ENCODE results near the gene KIRREL2. TPM values are rescaled to one million over a fixed set of nuclear protein-coding genes. Genes with fewer than 3 reads are reported as not detected.
"Not testable (repeated sequence)": the region's sequence is repeated elsewhere in the genome, so short reads cannot be mapped to it uniquely, and the experiment has no call there.

KIRREL2 gene
- total RNA-seq, 2 experiments from 2014 or later, result 1.4 to 2.2 TPM

DNA sequence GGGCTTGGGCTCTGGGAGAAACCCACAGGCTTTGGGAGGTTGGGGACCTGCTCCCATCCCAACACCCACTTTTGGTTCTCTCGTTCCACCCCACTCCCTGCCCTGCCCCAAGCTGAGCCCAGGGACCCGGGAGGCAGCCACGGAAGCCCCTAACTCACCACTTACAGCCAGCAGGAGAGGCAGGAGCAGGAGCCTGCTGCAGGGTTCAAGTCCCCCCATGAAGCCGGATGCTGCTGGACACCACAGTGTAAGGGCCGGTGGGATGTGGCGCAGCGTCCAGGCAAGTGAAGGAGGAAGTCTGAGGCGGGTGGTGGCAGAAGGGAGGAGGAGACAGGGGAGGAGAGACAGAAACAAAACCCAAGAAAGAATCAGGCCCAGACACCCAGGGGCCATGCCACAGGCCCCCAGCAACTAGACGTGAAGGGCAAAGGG, 51.3 kb downstream of the KIRREL2 start, which contains the start of gene TYROBP:
Gene TYROBP (minus strand): TSS at position 286 of the 432 bp plus-strand sequence. CDS start 67 bp downstream, at position 219.
- peak within 1 kb of the TSS; percentile 64 for H3K27ac ChIP-seq (ENCODE audit: low read depth, low read length, poor library complexity, severe bottlenecking)
- CTCF ChIA-PET (ENCODE audit: unreplicated experiment), result no interaction called here
- H2AFZ ChIP-seq (ENCODE audit: low read length), result peak within 1 kb of the TSS; percentile 78
- DNase-seq (ENCODE audit: low spot score), result no peak
- H4K20me1 ChIP-seq (ENCODE audit: insufficient read depth, low read length), result no peaks in the 10 kb centered on the region
- peaks cover 51% of the 10 kb centered on the region for H3K4me1 ChIP-seq (ENCODE audit: insufficient read depth, low read length, poor library complexity, severe bottlenecking)
- peak within 1 kb of the TSS; percentile 1 for H3K4me3 ChIP-seq (ENCODE audit: low read depth, low read length, poor library complexity, severe bottlenecking)
- intact Hi-C loops (cut with micrococcal nuclease; ENCODE audit: unreplicated experiment), result no loop called here
- TF ChIP-seq, protein P1, sequence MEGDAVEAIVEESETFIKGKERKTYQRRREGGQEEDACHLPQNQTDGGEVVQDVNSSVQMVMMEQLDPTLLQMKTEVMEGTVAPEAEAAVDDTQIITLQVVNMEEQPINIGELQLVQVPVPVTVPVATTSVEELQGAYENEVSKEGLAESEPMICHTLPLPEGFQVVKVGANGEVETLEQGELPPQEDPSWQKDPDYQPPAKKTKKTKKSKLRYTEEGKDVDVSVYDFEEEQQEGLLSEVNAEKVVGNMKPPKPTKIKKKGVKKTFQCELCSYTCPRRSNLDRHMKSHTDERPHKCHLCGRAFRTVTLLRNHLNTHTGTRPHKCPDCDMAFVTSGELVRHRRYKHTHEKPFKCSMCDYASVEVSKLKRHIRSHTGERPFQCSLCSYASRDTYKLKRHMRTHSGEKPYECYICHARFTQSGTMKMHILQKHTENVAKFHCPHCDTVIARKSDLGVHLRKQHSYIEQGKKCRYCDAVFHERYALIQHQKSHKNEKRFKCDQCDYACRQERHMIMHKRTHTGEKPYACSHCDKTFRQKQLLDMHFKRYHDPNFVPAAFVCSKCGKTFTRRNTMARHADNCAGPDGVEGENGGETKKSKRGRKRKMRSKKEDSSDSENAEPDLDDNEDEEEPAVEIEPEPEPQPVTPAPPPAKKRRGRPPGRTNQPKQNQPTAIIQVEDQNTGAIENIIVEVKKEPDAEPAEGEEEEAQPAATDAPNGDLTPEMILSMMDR (conservative IDR thresholded peaks at IDR 0.05; ENCODE audit: low read length), result no peak
- TF ChIP-seq EZH2phosphoT487 (IDR thresholded peaks at IDR 0.05; ENCODE audit: borderline replicate concordance, low read depth, low read length), result no peak
- peak within 1 kb of the TSS; percentile 55 for H3K4me2 ChIP-seq (ENCODE audit: low read length)
- POLR2A ChIA-PET, result interaction anchor here (0.8 kb wide), 1 partner anchor 10 kb away, joined by 3 read pairs; no protein-coding TSS in a partner anchor
- no peaks in the 10 kb centered on the region; the same call in 1 of the 2 replicates for H3K79me2 ChIP-seq (ENCODE audit: insufficient read depth, low read depth, low read length)
- no TSS peak for BruUV-seq (replicated peaks)
- no peaks in the 10 kb centered on the region for H3K9me3 ChIP-seq (ENCODE audit: low read length)
- H3K9me2 ChIP-seq (ENCODE audit: insufficient read depth, low read length), result no peaks in the 10 kb centered on the region
- no peaks in the 10 kb centered on the region for H3K36me3 ChIP-seq (ENCODE audit: insufficient read depth, low read length)

DNA sequence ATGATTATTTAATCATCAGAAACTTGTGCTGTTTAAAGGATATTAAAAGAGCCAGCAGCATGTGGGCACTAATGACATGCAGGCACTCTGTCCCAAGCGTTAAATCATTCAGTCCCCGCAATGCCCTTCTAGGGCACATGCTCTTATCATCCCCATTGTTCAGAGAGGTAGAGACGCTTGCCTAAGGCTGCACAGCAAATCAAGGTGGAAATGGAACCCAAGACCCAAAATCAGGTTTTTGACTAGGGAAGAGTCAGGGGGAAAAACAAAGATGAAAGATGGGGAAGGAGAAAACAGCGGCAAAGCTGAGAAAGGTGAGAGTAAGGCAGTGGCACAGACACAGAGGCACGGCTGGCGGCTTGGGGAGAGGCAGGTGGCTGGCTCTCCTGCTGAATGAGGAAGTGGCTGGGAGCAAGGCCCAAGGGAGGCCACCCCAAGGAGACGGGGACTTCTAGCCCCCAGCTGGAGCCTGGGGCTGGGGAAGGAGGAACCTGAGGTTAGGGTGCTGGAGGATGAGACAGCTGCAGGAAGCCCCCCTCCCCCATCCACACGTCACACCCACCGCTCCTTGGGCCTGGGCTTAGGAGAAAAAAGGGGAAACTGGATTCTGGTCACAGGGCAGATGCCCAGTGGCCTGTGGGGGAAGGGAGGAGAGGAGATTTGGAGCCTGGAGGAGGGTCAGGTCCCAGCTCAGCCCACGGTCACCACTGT, 52.4 kb downstream of the KIRREL2 start:
- Histone ChIP-seq H3K36me3 (ENCODE audit: insufficient read depth, low read length) (no peaks in the 10 kb centered on the region), H3K4me2 (ENCODE audit: low read length) (peak overlapping the region; percentile 55), H3K9me2 (ENCODE audit: insufficient read depth, low read length) (no peaks in the 10 kb centered on the region), H2AFZ (ENCODE audit: low read length) (peak overlapping the region; percentile 78; the same call in 1 of the 2 replicates), H3K79me2 (ENCODE audit: insufficient read depth, low read depth, low read length) (no peaks in the 10 kb centered on the region), H4K20me1 (ENCODE audit: insufficient read depth, low read length) (no peaks in the 10 kb centered on the region), H3K4me1 (ENCODE audit: insufficient read depth, low read length, poor library complexity, severe bottlenecking) (peaks cover 48% of the 10 kb centered on the region), H3K4me3 (ENCODE audit: low read depth, low read length, poor library complexity, severe bottlenecking) (peak overlapping the region; percentile 1), H3K9me3 (ENCODE audit: low read length) (no peaks in the 10 kb centered on the region), H3K27ac (ENCODE audit: low read depth, low read length, poor library complexity, severe bottlenecking) (peak overlapping the region; percentile 64)
- DNase-seq (ENCODE audit: low spot score), result peak; percentile 83
- BruUV-seq (replicated peaks), result no TSS peak
- no peak for TF ChIP-seq EZH2phosphoT487 (IDR thresholded peaks at IDR 0.05; ENCODE audit: borderline replicate concordance, low read depth, low read length)
- TF ChIP-seq, protein P1 (conservative IDR thresholded peaks at IDR 0.05; ENCODE audit: low read length), result no peak
- intact Hi-C loops (cut with micrococcal nuclease; ENCODE audit: unreplicated experiment), result no loop called here
- CTCF ChIA-PET (ENCODE audit: unreplicated experiment), result interaction anchor here (0.8 kb wide), 1 partner anchor 26 kb away, joined by 3 read pairs; no protein-coding TSS in a partner anchor
- POLR2A ChIA-PET, result interaction anchor here (0.8 to 1.0 kb wide), 2 partner anchors 9 to 15 kb away, joined by 3 read pairs; no protein-coding TSS in a partner anchor

DNA sequence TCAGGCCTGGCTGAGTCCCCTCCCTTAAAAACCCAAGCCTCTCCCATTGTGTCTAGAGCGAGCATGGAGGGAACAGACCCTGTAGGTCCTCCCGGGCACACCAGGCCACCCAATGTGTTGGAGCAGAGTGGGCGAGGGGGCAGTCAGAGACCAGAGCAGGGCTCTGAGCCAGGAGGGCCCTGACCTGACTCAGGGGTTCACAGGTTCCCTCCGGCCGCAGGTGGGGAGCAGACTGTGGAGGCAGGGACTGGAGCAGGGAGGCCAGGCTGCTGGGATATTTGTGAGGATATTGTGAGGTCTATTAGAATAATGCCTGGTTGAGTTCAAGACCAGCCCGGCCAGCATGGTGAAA, 52.9 kb downstream of the KIRREL2 start:
- H3K79me2 ChIP-seq (ENCODE audit: insufficient read depth, low read depth, low read length), result no peaks in the 10 kb centered on the region
- BruUV-seq (replicated peaks), result no TSS peak
- peak overlapping the region; percentile 1 for H3K4me3 ChIP-seq (ENCODE audit: low read depth, low read length, poor library complexity, severe bottlenecking)
- no peak for DNase-seq (ENCODE audit: low spot score)
- no peak for TF ChIP-seq EZH2phosphoT487 (IDR thresholded peaks at IDR 0.05; ENCODE audit: borderline replicate concordance, low read depth, low read length)
- TF ChIP-seq, protein P1 (conservative IDR thresholded peaks at IDR 0.05; ENCODE audit: low read length), result no peak
- peaks cover 43% of the 10 kb centered on the region for H3K4me1 ChIP-seq (ENCODE audit: insufficient read depth, low read length, poor library complexity, severe bottlenecking)
- peak overlapping the region; percentile 78; the same call in 1 of the 2 replicates for H2AFZ ChIP-seq (ENCODE audit: low read length)
- H3K4me2 ChIP-seq (ENCODE audit: low read length), result peak overlapping the region; percentile 55
- intact Hi-C loops (cut with micrococcal nuclease; ENCODE audit: unreplicated experiment), result no loop called here
- H4K20me1 ChIP-seq (ENCODE audit: insufficient read depth, low read length), result no peaks in the 10 kb centered on the region
- POLR2A ChIA-PET, result no interaction called here
- H3K27ac ChIP-seq (ENCODE audit: low read depth, low read length, poor library complexity, severe bottlenecking), result peak overlapping the region; percentile 64
- no peaks in the 10 kb centered on the region for H3K9me3 ChIP-seq (ENCODE audit: low read length)
- H3K9me2 ChIP-seq (ENCODE audit: insufficient read depth, low read length), result no peaks in the 10 kb centered on the region
- CTCF ChIA-PET (ENCODE audit: unreplicated experiment), result interaction anchor here (0.8 kb wide), 1 partner anchor 26 kb away, joined by 3 read pairs; no protein-coding TSS in a partner anchor
- no peaks in the 10 kb centered on the region for H3K36me3 ChIP-seq (ENCODE audit: insufficient read depth, low read length)

DNA sequence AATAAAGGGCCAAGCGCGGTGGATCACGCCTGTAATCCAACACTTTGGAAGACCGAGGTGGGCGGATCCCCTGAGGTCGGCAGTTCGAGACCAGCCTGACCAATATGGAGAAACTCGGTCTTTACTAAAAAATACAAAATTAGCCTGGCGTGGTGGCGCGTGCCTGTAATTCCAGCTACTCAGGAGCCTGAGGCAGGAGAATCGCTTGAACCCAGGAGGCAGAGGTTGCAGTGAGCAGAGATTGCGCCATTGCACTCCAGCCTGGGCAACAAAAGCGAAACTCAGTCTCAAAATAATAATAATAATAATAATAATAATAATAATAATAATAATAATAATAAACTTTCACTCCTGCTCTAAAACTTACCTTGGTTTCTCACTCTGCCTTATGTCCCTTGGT, 53.6 kb downstream of the KIRREL2 start:
- H3K9me3 ChIP-seq (ENCODE audit: low read length); POLR2A ChIA-PET; H3K4me2 ChIP-seq (ENCODE audit: low read length); intact Hi-C loops (cut with micrococcal nuclease; ENCODE audit: unreplicated experiment); H3K36me3 ChIP-seq (ENCODE audit: insufficient read depth, low read length); BruUV-seq (replicated peaks); DNase-seq (ENCODE audit: low spot score); H3K27ac ChIP-seq (ENCODE audit: low read depth, low read length, poor library complexity, severe bottlenecking); H3K4me3 ChIP-seq (ENCODE audit: low read depth, low read length, poor library complexity, severe bottlenecking); CTCF ChIA-PET (ENCODE audit: unreplicated experiment); H4K20me1 ChIP-seq (ENCODE audit: insufficient read depth, low read length); H2AFZ ChIP-seq (ENCODE audit: low read length); H3K79me2 ChIP-seq (ENCODE audit: insufficient read depth, low read depth, low read length); H3K9me2 ChIP-seq (ENCODE audit: insufficient read depth, low read length): not testable (repeated sequence)
- H3K4me1 ChIP-seq (ENCODE audit: insufficient read depth, low read length, poor library complexity, severe bottlenecking), result peaks cover 36% of the 10 kb centered on the region

All from OCI-LY7 (cell line).